Nephron progenitor cell (in vitro differentiated cells): ENCODE measurements around the gene NAIF1.
"Not testable (repeated sequence)": the region's sequence is repeated elsewhere in the genome, so short reads cannot be mapped to it uniquely, and the experiment has no call there.

ENCODE experiments used
- DNase-seq: peaks from one replicate; pipeline ENCODE4 v3.0.0; 2021
- H3K27ac Mint-ChIP-seq: 2 replicates; pipeline ENCODE4 v1.8.0; 2021; ENCODE audit warnings: mild to moderate bottlenecking, moderate library complexity, mixed read lengths
- H3K27me3 Mint-ChIP-seq: 2 replicates; pipeline ENCODE4 v1.8.0; 2021; ENCODE audit warnings: mild to moderate bottlenecking, low read depth, mixed read lengths; ENCODE audit not compliant: poor library complexity
- H3K36me3 Mint-ChIP-seq: 2 replicates; pipeline ENCODE4 v1.8.0; 2021; ENCODE audit warnings: low read depth, mixed read lengths
- H3K4me1 Mint-ChIP-seq: 2 replicates; pipeline ENCODE4 v1.8.0; 2021; ENCODE audit warnings: mixed read lengths
- H3K4me3 Mint-ChIP-seq: 2 replicates; pipeline ENCODE4 v1.8.0; 2021; ENCODE audit warnings: mild to moderate bottlenecking, moderate library complexity, mixed read lengths
- H3K9me3 Mint-ChIP-seq: 2 replicates; pipeline ENCODE4 v1.8.0; 2021; ENCODE audit warnings: mild to moderate bottlenecking, moderate library complexity, mixed read lengths
- TF ChIP-seq, protein P1 (sequence below): fragments of 200-600 bp; sonication (generic); IDR thresholded peaks from 2 replicates; pipeline ENCODE4 v1.5.0; 2021; ENCODE audit warnings: antibody characterized with exemption

NAIF1 gene

GRCh38 chr9:128113526-128114325 is 46.6 kb upstream of the NAIF1 start:
- Mint-ChIP-seq H3K4me3 (no peak overlapping the region), H3K9me3 (peaks cover 3% of the 10 kb centered on the region), H3K27ac (no peak overlapping the region), H3K36me3 (peaks cover 21% of the 10 kb centered on the region), H3K4me1 (peaks cover 27% of the 10 kb centered on the region), H3K27me3 (peaks cover 4% of the 10 kb centered on the region)
- TF ChIP-seq, protein P1, sequence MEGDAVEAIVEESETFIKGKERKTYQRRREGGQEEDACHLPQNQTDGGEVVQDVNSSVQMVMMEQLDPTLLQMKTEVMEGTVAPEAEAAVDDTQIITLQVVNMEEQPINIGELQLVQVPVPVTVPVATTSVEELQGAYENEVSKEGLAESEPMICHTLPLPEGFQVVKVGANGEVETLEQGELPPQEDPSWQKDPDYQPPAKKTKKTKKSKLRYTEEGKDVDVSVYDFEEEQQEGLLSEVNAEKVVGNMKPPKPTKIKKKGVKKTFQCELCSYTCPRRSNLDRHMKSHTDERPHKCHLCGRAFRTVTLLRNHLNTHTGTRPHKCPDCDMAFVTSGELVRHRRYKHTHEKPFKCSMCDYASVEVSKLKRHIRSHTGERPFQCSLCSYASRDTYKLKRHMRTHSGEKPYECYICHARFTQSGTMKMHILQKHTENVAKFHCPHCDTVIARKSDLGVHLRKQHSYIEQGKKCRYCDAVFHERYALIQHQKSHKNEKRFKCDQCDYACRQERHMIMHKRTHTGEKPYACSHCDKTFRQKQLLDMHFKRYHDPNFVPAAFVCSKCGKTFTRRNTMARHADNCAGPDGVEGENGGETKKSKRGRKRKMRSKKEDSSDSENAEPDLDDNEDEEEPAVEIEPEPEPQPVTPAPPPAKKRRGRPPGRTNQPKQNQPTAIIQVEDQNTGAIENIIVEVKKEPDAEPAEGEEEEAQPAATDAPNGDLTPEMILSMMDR: no peak
- DNase-seq: no peak

GRCh38 chr9:128111726-128112125 is 44.6 kb upstream of the NAIF1 start:
- not testable (repeated sequence) for H3K27me3 Mint-ChIP-seq, H3K4me3 Mint-ChIP-seq, DNase-seq, H3K27ac Mint-ChIP-seq, H3K9me3 Mint-ChIP-seq
- H3K36me3 Mint-ChIP-seq: peaks cover 27% of the 10 kb centered on the region
- peaks cover 32% of the 10 kb centered on the region for H3K4me1 Mint-ChIP-seq

GRCh38 chr9:128109050-128109709 is 42.1 kb upstream of the NAIF1 start:
- no peak overlapping the region for H3K4me3 Mint-ChIP-seq
- TF ChIP-seq, protein P1: no peak
- peaks cover 34% of the 10 kb centered on the region for H3K4me1 Mint-ChIP-seq
- DNase-seq: no peak
- H3K9me3 Mint-ChIP-seq: peaks cover 3% of the 10 kb centered on the region
- peaks cover 4% of the 10 kb centered on the region for H3K27me3 Mint-ChIP-seq
- peaks cover 26% of the 10 kb centered on the region for H3K36me3 Mint-ChIP-seq
- H3K27ac Mint-ChIP-seq: peak overlapping the region; percentile 68

GRCh38 chr9:128108269-128109049 is 41.3 kb upstream of the NAIF1 start:
- DNase-seq: no peak
- Mint-ChIP-seq H3K4me1 (peaks cover 41% of the 10 kb centered on the region), H3K36me3 (peaks cover 22% of the 10 kb centered on the region), H3K4me3 (no peak overlapping the region), H3K27me3 (peaks cover 4% of the 10 kb centered on the region), H3K9me3 (peaks cover 1% of the 10 kb centered on the region), H3K27ac (no peak overlapping the region)
- TF ChIP-seq, protein P1: no peak

DNA sequence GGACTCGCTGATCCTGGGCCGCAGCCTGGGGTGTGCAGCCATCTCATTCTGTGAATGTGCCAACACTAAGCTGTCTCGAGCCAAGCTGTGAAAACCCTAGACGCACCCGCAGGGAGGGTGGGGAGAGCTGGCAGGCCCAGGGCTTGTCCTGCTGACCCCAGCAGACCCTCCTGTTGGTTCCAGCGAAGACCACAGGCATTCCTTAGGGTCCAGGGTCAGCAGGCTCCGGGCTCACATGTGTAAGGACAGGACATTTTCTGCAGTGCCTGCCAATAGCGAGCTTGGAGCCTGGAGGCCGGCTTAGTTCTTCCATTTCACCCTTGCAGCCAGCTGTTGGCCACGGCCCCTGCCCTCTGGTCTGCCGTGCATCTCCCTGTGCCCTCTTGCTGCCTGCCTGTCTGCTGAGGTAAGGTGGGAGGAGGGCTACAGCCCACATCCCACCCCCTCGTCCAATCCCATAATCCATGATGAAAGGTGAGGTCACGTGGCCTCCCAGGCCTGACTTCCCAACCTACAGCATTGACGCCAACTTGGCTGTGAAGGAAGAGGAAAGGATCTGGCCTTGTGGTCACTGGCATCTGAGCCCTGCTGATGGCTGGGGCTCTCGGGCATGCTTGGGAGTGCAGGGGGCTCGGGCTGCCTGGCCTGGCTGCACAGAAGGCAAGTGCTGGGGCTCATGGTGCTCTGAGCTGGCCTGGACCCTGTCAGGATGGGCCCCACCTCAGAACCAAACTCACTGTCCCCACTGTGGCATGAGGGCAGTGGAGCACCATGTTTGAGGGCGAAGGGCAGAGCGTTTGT is 40.5 kb upstream of the NAIF1 start:
- Mint-ChIP-seq H3K4me3 (no peak overlapping the region), H3K36me3 (peaks cover 18% of the 10 kb centered on the region), H3K4me1 (peaks cover 49% of the 10 kb centered on the region), H3K9me3 (no peaks in the 10 kb centered on the region), H3K27ac (no peak overlapping the region), H3K27me3 (peaks cover 4% of the 10 kb centered on the region)
- DNase-seq: no peak
- TF ChIP-seq, protein P1: no peak
